ENCODE measurements around the gene TEDC1. TPM values are rescaled to one million over a fixed set of nuclear protein-coding genes. Genes with fewer than 3 reads are reported as not detected.

TEDC1 gene
- total RNA-seq, 1 donor from 2014 or later: 5.1 TPM

DNA sequence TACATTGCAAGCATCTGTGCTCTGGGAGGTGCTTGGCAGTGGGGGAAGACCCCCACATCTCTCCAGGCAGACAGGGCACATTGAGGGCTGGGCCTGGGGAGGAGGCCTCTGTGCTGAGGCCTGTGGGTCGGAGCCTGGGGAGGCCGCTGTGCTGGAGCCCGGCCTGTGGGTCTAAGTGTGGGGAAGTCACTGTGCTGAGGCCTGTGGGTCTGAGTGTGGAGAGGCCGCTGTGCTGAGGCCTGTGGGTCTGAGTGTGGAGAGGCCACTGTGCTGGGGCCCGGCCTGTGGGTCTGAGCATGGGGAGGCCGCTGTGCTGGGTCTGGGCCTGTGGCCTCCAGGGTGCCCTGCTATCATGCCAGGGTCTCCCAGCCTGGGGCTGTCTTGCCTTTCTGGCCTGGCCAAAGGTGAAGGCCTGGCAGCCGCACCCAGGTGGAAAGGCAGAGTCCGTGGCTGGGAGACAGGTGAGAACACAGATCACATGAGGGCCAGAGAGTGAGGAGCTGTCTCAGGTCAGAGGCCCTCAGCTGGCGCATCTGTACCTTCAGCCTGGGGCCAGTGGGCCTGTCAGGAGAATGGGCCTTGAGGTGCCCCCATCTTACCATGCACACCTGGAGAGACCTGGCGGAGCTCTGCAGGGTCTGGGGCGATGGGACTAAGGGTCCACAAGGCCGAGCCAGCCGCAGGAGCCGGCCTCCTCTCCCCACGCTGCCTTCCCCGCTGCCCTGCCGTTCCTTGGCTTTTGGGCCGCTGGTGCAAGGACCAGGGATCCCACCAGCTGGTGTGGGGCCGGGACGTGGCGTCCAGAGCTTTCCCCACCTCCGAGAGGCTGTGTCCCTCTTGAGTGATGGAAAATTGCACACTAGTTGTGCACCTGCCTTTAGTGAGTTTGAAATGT is 35.0 kb upstream of the TEDC1 start:
- intact Hi-C loops (cut with micrococcal nuclease): no loop called here
- ATAC-seq (no peak), DNase-seq (no peak)

DNA sequence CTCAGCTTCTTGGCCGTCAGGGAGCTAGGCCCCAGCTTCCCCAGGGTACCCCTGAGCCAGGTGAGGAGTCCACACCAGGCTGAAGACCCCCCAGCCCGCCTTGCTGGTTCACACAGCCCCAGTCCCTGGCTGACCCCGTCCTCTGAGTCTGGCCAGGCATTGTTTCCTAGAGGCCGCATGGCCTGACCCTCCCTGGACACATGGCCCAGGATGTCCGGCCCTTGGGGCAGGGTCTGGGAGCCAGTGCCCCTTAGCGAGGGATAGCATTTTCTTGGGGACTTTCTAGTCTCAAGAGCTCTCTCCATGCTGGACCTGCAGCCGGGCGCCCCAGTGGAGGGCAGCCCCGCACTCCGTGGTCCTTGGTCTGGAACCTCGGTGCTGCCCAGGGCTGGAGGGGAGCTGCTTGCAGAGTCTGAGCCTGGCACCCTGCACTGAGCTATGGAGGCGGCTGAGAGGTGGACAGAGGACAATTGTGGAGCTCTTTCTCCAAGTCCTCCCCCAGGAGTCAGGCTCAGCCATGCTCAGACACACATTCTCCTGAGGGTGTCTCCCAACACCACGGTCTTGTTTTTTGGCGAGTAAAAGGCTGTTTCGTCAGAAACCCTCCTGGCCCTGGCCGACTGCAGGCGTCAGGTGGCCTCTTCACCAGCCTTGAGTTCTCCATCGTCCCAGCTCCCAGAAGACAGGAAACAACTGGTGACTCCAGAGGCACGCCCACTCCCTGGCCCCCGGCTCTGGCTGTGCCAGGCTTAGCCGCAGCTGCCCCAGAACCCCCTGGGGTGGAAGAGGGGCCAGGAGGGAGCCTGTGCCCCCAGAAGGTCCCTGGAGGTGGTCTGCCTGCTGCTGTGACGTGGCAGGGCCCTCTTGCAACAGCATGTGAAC is 34.1 kb upstream of the TEDC1 start:
- ATAC-seq (no peak), DNase-seq (no peak)
- intact Hi-C loops (cut with micrococcal nuclease): no loop called here

DNA sequence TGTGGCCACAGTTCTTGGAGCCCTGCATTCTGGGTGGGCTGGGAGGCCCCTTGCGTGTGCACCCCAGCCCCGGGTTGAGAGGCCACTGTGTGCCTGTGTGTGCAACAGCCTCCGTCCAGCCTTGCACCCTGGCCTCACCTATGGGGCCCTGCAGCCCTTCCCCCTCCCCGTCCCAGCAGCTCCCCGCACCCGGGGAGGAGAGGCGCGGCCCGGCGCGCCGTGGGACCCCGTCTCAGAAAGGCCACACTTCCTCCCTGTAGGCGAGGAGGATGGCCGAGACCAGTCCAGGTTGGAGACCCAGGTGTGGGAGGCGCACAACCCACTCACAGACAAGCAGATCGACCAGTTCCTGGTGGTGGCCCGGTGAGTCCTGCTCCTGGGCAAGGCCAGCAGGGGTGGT is 33.0 kb upstream of the TEDC1 start:
- DNase-seq: no peak
- intact Hi-C loops (cut with micrococcal nuclease): no loop called here
- no peak for ATAC-seq

DNA sequence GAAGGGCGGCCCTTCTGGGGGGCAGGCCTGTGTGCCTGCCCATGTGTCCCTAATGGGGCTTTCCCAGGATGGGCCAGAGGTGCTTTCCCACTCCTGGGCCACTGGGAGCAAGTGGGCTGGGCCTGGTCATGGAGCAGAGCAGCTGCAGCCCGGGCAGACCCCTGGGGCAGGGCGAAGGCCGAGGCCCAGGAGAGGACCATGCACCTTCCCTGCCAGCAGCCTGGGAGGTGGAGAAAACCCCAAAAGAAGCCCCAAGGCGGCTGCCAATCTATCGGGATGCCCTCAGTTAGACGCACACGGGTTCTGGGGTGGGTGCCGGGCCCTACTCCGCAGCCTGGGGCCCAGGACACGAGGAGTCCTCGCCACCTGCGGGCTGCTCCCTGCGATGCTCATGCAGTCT is 32.5 kb upstream of the TEDC1 start:
- intact Hi-C loops (cut with micrococcal nuclease): no loop called here
- no peak for ATAC-seq
- no peak for DNase-seq

DNA sequence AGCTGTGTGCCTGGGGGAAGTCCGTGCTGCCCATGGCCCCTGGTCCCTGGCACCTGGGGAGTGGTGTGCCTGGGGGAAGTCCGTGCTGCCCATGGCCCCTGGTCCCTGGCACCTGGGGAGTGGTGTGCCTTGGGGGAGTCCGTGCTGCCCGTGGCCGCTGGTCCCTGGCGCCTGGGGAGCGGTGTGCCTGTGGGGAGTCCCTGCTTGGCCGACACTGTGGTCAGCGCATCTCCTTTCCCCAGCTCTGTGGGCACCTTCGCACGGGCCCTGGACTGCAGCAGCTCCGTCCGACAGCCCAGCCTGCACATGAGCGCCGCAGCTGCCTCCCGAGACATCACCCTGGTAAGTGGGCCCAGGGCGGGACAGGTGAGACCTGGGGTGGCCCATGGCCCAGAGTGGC is 30.9 kb upstream of the TEDC1 start:
- ATAC-seq (no peak), DNase-seq (no peak)
- intact Hi-C loops (cut with micrococcal nuclease): no loop called here

DNA sequence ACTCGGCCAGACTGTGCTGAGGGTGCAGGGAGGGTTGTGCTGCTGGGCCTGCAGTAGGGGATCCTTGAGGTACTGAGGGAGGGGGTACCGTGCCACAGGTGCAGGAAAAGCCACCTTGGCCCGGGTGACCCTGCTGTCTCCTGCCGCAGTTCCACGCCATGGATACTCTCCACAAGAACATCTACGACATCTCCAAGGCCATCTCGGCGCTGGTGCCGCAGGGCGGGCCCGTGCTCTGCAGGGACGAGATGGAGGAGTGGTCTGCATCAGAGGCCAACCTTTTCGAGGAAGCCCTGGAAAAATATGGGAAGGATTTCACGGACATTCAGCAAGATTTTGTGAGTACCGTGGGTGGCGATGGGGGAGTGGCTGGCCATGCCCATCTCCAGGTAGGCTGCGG is 30.4 kb upstream of the TEDC1 start:
- intact Hi-C loops (cut with micrococcal nuclease): no loop called here
- ATAC-seq (no peak), DNase-seq (no peak)

DNA sequence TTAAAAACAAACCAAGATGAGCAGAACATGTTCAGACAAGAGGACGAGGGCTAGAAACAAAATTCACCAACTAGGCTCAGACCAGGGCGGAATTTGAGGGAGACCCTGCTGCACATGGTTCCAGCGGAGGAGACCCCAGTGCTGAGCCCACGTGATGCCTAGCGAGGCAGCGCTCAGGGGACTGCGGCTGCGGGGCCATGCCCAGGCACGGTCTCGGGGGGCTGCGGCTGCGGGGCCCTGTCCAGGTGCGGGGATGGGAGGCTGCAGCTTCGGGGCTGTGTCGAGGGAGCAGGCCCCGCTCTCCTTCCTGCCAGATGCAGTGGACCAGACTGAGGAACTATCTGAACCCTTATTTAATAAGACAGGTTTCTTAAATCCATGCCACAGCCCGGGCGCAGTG is 29.1 kb upstream of the TEDC1 start:
- intact Hi-C loops (cut with micrococcal nuclease): no loop called here
- ATAC-seq (no peak), DNase-seq (no peak)

DNA sequence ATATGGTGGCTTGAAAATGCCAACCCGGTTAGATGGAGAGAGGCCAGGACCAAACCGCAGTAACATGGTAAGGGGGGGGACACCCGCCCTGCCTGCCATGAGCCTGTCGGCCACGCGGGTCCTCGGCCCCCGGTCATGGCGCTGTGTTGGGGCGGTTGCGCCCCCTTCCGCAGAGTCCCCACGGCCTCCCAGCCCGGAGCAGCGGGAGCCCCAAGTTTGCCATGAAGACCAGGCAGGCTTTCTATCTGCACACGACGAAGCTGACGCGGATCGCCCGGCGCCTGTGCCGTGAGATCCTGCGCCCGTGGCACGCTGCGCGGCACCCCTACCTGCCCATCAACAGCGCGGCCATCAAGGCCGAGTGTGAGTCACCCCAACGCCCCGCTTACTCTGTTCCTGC is 26.5 kb upstream of the TEDC1 start:
- ATAC-seq (no peak), DNase-seq (no peak)
- intact Hi-C loops (cut with micrococcal nuclease): no loop called here

DNA sequence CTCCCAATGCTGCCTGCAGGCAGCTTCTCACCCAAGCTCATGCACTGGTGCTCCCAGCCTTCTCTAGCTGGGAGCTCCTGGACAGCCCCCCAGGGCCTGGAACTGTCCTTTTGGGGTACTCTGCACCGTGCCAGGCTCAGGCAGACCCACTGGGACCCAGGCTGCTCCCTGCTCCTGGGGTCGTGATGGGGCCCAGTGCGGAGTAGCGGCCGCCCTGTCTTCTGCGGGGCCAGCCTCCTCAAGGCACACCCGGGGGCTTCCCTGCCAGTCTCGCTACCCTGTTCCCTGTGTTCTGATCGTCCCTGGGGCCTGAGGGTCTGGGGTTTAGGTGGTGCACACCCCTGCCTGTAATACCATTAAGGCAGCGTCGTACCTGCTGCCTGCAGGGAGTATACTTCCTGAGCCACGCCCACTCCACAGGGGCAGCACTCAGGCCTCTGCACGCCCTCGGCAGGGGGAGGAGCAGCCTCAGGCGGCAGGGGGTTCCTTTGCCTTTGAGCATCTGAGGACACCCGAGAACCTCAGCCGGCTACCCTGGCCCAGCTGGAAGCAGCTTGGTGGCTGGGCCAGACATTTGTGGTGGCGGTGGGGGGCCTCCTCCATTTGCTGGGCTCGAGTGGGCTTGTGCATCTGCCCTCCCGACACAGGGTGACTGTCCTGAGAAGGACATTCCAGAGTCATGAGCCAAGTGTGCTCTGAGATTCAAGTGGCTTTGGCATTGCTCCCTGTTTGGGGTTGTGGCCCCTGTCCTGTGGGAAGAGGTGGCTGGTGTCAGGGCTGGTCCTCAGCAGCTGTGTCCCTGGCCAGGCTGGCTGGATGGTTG is 25.6 kb upstream of the TEDC1 start:
- intact Hi-C loops (cut with micrococcal nuclease): no loop called here
- DNase-seq: peak; percentile 79
- peak; percentile 64 for ATAC-seq

DNA sequence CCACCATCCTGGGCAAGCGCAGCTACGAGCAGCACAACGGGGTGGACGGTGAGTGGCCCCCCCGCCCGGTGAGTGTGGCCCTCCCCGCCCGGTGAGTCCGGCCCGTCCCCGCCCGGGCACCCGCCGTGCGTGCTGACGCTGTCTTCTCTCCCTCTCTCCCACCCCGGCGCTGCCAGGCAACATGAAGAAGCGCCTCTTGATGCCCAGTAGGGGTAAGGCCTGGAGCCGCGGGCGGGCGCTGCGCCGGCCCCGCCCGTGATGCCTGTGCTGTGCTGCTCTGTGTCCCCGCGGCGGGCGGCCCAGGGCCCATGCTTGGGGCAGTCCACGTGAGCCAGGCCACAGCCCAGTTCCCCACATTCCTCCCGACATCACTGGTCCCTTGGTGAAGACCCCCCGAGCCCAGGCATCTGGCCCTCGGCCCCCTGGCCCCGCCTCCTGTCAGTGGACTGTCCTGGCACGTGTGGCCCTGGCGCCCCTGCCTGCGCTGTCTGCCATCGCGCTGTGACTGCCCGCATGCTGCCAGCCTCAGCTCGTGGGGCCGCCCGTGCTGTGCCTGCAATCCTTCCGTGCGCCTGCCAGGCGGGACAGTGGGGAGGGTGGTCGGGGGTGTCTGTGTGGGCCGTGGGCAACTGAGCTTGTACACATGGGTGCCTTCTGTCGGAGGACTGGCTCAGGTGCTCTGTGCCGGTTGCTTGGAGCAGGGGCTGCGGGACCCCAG is 24.4 kb upstream of the TEDC1 start:
- ATAC-seq: peak; percentile 64
- DNase-seq: peak; percentile 92
- intact Hi-C loops (cut with micrococcal nuclease): no loop called here

DNA sequence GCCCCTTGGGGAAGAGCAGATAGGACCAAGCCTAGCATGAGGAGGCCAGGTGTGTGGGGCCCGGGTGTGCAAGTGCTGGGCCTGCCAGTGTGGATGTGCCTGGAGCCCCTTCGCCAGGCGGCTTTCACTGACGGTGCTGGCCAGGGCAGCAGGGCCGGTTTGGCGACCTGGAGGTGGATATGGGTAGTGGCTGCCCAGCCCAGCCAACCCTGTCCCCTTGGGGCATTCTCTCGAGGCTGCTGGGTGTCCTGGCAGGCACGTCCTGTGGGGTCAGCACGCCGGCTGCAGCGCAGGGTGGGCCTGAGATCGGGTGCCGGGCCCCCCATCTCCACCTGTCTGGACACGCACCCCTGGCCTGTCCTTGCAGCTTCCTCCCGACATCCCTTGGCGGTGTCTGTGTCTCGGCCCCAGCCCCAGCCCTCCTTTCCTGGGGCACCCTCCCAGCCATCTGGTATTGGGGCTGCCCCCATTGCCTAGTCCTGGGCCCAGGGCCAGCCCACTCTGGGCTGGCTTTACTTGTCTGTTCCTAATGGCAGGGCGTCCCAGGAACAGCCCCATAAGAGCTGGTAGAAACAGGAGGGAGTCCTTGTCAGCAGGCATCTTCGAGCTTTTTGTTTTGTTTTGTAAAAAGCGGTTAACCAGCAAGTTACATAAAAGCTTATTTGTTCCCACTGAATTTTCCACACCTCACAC is 23.7 kb upstream of the TEDC1 start:
- ATAC-seq (no peak), DNase-seq (no peak)
- intact Hi-C loops (cut with micrococcal nuclease): no loop called here

DNA sequence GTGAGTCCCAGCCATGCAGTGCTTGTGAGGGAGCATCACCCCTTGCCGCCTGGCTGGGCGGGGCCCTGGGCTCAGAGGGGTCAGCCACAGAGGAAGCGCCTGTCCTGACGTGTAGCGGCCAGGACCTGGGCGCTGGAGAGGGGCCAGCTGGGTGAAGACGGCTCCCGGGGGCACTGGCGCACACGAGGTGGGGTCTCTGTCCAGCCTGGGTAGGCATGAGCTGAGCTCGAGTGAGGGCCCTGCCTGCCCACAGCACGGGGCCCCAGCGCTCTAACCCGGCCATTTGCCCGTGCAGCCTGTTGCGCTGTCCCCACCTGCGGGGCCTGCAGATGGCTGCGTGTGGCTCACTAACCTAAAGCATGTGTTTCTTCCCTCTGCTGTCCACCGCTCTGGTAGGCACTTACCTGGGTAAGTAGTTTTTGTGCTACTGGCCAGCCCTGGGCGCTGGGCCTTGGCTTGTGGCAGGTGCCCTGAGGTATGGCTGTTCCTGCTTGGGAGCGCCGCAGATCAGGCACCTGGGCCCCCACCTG is 23.0 kb upstream of the TEDC1 start:
- DNase-seq (no peak), ATAC-seq (no peak)
- intact Hi-C loops (cut with micrococcal nuclease): no loop called here

DNA sequence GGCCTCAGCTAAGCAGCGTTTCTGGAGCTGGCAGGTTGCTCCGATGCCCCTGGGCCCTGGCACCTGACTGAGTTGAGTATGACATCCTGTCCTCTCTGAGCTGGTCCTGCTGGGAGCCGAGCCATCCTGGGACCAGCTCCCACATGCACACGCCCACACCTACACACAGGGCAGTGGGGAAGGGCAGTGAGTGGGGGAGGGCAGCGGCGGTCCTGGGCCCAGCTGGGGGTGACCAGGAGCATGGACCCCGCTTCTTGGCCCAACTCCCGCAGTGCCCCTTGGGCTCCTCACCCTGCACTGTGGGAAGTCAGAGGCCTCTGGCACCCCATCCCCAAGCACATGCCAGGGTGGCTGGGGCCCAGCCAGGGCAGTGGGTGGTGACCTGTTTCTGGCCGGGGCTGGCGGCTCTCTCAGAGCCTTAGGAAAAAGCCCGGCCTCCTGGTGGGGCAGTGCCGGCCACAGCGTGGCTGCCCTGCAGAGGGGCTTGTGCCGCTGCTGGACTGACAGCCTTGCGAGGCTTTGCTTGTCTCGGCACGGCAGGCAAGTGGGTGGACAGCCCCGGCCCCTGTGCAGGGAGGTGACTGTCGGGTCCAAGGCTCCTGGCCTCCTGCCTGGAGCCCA is 22.3 kb upstream of the TEDC1 start:
- peak; percentile 6 for ATAC-seq
- intact Hi-C loops (cut with micrococcal nuclease): no loop called here
- DNase-seq: peak; percentile 86

DNA sequence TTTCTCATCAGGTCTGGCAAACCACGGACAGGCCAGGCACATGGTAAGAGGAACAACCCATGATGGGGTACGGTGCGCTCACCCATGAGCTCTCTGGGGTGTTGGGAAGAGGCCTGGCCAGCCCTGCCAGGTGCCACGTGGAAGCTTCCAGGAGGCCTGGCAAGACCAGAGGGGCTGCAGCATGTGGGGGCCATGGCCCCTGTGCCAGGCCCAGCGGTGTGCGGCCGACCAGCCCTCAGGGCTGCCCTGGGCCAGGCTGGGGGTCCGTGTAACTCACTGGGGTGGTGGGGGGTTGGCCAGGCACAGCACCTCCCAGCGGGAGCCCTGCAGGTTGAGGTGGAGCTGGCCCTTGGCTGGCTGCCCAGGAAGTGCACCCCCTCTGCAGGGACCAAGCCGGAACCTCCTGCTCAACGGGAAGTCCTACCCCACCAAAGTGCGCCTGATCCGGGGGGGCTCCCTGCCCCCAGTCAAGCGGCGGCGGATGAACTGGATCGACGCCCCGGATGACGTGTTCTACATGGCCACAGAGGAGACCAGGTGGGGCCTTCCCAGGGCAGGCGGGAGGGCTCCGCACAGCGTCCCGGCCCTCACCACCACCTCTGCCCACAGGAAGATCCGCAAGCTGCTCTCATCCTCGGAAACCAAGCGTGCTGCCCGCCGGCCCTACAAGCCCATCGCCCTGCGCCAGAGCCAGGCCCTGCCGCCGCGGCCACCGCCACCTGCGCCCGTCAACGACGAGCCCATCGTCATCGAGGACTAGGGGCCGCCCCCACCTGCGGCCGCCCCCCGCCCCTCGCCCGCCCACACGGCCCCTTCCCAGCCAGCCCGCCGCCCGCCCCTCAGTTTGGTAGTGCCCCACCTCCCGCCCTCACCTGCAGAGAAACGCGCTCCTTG is 21.3 kb upstream of the TEDC1 start:
- intact Hi-C loops (cut with micrococcal nuclease): no loop called here
- ATAC-seq: no peak
- DNase-seq: peak; percentile 69

DNA sequence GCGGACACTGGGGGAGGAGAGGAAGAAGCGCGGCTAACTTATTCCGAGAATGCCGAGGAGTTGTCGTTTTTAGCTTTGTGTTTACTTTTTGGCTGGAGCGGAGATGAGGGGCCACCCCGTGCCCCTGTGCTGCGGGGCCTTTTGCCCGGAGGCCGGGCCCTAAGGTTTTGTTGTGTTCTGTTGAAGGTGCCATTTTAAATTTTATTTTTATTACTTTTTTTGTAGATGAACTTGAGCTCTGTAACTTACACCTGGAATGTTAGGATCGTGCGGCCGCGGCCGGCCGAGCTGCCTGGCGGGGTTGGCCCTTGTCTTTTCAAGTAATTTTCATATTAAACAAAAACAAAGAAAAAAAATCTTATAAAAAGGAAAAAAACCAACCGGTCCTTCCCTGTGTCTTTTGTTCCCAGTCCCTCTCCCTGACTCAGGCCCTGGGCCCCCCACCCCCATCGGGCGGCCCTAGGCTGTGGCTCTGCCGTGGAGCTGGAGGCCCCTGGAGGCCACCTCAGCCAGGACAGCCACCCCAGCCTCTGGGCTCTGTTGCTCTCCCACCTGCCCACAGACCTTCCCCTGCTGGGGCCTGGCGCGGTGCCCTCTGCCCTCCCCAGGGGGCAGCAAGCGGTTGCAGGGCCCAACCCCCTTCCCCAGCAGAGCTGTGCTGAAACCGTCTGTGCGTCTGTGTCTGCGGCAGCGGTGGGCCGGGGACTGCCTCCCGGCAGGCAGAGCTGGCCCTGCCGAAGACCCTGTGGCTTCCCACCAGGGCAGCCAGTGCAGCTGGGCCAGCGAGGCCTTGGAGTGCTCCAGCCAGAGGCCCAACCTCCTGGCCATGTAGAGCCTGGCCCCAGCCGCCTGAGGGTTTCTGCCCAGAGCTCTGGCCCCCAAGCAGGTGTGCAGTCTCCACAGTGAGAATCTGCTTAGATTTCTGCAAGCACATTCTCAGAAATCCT is 20.4 kb upstream of the TEDC1 start:
- intact Hi-C loops (cut with micrococcal nuclease): no loop called here
- DNase-seq: peak; percentile 66

More for the DNA sequence above, 20.4 kb upstream of the TEDC1 start:
- ATAC-seq: no peak
